Measurements from ENCODE around the gene FAM234B. TPM values are rescaled to one million over a fixed set of nuclear protein-coding genes. Genes with fewer than 3 reads are reported as not detected.

FAM234B gene
- total RNA-seq, 1 experiment from 2014 or later, result 25.9 TPM

GRCh38 chr12:13090054-13090453 is 45.9 kb downstream of the FAM234B start:
- no peak overlapping the region for H3K27ac Mint-ChIP-seq
- H3K27me3 Mint-ChIP-seq (ENCODE audit: low read depth), result no peaks in the 10 kb centered on the region
- H3K9me3 Mint-ChIP-seq, result no peaks in the 10 kb centered on the region
- H3K4me1 Mint-ChIP-seq, result peaks cover 71% of the 10 kb centered on the region
- H3K4me3 Mint-ChIP-seq, result no peak overlapping the region
- ChIA-PET POLR2A (no interaction called here), CTCF (interaction anchor here (0.6 to 4.1 kb wide), 4 partner anchors 11 to 308 kb away, joined by 3 to 40 read pairs (median 11); no protein-coding TSS in a partner anchor)
- ATAC-seq (no peak), DNase-seq (ENCODE audit: low spot score) (no peak)
- TF ChIP-seq ZNF425 (CRISPR knock-in tag; conservative IDR thresholded peaks at IDR 0.05), result no peak
- TF ChIP-seq ZNF281 (CRISPR knock-in tag; IDR thresholded peaks at IDR 0.05), result no peak
- no peak for TF ChIP-seq ZMAT4 (CRISPR knock-in tag; IDR thresholded peaks at IDR 0.05)
- no peak for TF ChIP-seq GABPB1 (CRISPR knock-in tag; IDR thresholded peaks at IDR 0.05)
- no peak for TF ChIP-seq ATF6 (CRISPR knock-in tag; IDR thresholded peaks at IDR 0.05)
- TF ChIP-seq ZNF512 (CRISPR knock-in tag; IDR thresholded peaks at IDR 0.05; ENCODE audit: borderline replicate concordance), result no peak
- TF ChIP-seq ZSCAN18 (CRISPR knock-in tag; IDR thresholded peaks at IDR 0.05), result no peak
- TF ChIP-seq FOXK1 (CRISPR knock-in tag; IDR thresholded peaks at IDR 0.05), result no peak
- no peak for TF ChIP-seq ATF3 (CRISPR knock-in tag; conservative IDR thresholded peaks at IDR 0.05)
- no peak for TF ChIP-seq ZNF317 (CRISPR knock-in tag; IDR thresholded peaks at IDR 0.05; ENCODE audit: borderline replicate concordance, low read depth)
- no peak for TF ChIP-seq FOXP4 (CRISPR knock-in tag; IDR thresholded peaks at IDR 0.05)
- TF ChIP-seq AFF4 (CRISPR knock-in tag; IDR thresholded peaks at IDR 0.05; ENCODE audit: borderline replicate concordance), result no peak
- TF ChIP-seq TCF7 (CRISPR knock-in tag; IDR thresholded peaks at IDR 0.05; ENCODE audit: low read depth), result no peak
- no peak for TF ChIP-seq GTF2I (CRISPR knock-in tag; conservative IDR thresholded peaks at IDR 0.05)
- peaks cover 7% of the 10 kb centered on the region for H3K36me3 Mint-ChIP-seq

Data from WTC11 (cell line).